GM13976 (cell line): ENCODE data around the gene GATC.

Source experiments
- DNase-seq: peaks from one replicate; pipeline ENCODE4 v3.0.0; 2012; ENCODE audit warnings: low spot score
- in situ Hi-C: fragments of 300-500 bp; cut with MboI; formaldehyde crosslinking; loops from one replicate; pipeline ENCODE4 v1.12.0; 2022; ENCODE audit warnings: low sequenced_read_pairs, mixed read lengths, inconsistent platforms; ENCODE audit not compliant: unreplicated experiment
- TF ChIP-seq, protein P1 (sequence below): IDR thresholded peaks from 2 replicates; pipeline ENCODE4 v1.5.1; 2012; ENCODE audit warnings: borderline replicate concordance, mild to moderate bottlenecking; ENCODE audit not compliant: insufficient read depth; ENCODE audit errors: extremely low read depth, missing control alignments, control extremely low read depth

The GATC gene

GRCh38 chr12:120406069-120406468, 40.2 kb upstream of the GATC start:
- no peak for DNase-seq
- in situ Hi-C loops = no loop called here
- TF ChIP-seq, protein P1, sequence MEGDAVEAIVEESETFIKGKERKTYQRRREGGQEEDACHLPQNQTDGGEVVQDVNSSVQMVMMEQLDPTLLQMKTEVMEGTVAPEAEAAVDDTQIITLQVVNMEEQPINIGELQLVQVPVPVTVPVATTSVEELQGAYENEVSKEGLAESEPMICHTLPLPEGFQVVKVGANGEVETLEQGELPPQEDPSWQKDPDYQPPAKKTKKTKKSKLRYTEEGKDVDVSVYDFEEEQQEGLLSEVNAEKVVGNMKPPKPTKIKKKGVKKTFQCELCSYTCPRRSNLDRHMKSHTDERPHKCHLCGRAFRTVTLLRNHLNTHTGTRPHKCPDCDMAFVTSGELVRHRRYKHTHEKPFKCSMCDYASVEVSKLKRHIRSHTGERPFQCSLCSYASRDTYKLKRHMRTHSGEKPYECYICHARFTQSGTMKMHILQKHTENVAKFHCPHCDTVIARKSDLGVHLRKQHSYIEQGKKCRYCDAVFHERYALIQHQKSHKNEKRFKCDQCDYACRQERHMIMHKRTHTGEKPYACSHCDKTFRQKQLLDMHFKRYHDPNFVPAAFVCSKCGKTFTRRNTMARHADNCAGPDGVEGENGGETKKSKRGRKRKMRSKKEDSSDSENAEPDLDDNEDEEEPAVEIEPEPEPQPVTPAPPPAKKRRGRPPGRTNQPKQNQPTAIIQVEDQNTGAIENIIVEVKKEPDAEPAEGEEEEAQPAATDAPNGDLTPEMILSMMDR = no peak

GRCh38 chr12:120406553-120406952, 39.7 kb upstream of the GATC start:
- in situ Hi-C loops = no loop called here
- TF ChIP-seq, protein P1 = no peak
- DNase-seq = no peak

GRCh38 chr12:120408771-120409170, 37.5 kb upstream of the GATC start:
- in situ Hi-C loops = no loop called here
- DNase-seq = no peak
- TF ChIP-seq, protein P1 = no peak

DNA sequence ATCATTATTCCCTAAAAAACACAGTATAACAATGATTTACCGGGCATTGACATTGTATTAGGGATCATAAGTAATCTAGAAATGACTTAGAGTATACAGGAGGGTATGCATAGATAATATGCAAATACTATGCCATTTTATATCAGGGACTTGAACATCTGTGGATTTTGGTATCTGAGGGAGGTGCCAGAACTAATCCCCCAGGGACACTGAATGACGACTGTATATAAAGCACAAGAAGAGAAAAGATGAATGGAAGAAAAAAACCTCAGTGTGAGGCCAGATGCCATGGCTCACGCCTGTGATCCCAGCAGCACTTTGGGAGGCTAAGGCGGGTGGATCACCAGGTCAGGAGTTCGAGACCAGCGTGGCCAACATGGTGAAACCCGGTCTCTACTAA, 33.8 kb upstream of the GATC start:
- TF ChIP-seq, protein P1 = no peak
- in situ Hi-C loops = no loop called here
- DNase-seq = no peak

DNA sequence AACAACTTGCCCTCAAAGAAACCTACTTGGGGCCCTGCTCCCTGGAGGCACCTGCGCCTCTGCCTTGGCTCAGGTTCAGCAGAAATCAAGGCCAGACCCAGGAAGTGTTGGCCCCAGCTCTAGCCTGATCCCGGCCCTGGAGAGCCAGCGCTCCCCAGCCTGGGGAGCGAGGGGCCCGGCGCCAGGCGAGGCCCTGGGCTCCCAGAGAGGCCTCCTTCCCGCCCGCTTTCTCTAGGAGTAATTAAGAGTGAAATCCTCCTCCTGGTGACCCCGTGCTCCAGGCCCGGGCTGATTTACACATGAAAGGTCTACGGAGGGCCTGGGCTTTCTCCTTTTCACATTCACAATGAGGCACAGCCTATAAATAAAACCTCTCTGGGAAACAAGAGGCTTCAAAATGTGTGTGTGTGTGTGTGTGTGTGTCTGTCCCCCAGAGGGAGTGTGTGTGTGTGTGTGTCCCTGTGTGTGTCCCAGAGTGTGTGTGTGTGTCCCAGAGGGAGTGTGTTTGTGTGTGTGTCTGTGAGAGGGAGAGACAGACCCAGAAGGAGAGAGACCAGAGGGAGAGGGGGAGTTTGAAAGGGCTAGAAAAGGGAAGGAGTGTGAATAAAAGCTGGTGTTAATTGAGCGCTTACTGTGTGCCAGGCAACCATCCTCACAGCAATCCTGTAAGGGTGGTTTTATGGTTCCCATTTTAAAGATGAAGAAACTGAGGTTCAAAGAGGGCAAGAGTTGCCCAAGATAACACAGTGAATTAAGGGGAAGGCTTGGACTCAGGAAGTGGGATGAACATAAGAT, 32.1 kb upstream of the GATC start:
- DNase-seq = no peak
- in situ Hi-C loops = no loop called here

GRCh38 chr12:120416490-120417216, 29.6 kb upstream of the GATC start:
- DNase-seq = no peak
- in situ Hi-C loops = no loop called here
- TF ChIP-seq, protein P1 = no peak

More for the DNA sequence above, 32.1 kb upstream of the GATC start:
- TF ChIP-seq, protein P1 = no peak
